SW480 (cell line): Measurements from ENCODE around the gene ZNF442.
A peak's percentile ranks its signal among the peaks of the same experiment; 100 is the strongest.
"Not testable (repeated sequence)": the region's sequence is repeated elsewhere in the genome, so short reads cannot be mapped to it uniquely, and the experiment has no call there.

Experiments
- DNase-seq: peaks from one replicate; pipeline ENCODE4 v3.0.0-alpha.2; 2016; ENCODE audit warnings: low spot score

The ZNF442 gene

DNA sequence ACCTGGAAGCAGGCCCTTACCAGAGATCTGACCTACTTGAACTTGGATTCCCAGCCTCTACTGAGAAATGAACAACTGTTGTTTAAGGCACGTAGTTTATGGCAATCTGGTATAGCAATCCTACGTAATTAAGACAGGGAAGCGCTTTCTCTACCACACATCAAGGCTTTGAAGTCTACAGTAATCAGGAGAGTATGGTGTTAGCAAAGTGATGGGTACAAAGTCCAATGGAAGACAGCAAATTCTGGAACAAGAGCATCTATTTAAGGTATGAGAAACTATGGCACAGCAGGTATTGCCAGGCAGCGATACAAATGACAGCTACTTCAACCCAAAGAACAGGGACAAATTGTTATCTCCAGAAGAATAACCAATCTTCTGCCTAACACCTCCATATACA is 35.1 kb downstream of the ZNF442 start:
- DNase-seq = peak; percentile 63

DNA sequence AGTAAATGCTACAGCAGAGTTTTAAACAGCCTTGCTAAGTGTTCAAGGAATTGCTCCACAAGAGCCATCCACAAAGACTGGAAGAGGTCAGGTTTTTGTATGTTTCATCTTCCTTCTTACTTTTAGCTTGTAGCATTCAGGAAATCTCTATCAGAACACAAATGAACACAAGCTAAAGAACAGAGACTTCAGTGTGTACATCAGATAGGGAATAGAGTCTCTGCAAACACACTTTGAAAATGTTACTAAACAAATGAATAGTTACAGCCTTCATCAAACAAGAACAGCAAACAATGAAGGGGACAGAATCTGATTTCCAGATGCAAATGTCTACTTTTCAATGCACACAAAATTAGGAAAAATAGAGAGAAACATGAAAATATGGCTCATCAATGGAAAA is 39.8 kb downstream of the ZNF442 start:
- DNase-seq = no peak

DNA sequence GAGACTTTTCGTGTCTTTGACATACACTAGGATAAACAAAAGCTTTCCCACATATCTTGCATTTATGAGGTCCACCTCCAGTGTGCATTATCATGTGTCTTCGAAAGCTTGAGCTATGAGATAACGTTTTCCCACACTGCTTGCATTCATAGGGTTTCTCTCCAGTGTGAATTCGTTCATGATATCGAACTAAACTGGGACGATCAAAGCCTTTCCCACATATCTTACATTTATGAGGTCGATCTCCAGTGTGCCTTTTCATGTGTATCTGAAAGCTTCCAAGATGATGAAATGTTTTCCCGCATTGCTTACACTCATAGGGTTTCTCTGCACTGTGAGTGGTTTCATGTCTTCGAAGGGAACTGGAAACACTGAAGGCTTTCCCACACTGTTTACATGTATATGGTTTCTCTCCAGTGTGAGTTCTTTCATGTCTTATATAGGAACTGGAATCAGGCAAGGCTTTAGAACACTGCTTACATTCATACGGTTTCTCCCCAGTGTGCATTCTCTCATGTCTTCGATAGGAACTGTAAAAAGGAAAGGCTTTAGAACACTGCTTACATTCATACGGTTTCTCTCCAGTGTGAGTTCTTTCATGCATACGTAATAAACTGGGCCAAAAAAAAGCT is 46.6 kb downstream of the ZNF442 start:
- DNase-seq = no peak

DNA sequence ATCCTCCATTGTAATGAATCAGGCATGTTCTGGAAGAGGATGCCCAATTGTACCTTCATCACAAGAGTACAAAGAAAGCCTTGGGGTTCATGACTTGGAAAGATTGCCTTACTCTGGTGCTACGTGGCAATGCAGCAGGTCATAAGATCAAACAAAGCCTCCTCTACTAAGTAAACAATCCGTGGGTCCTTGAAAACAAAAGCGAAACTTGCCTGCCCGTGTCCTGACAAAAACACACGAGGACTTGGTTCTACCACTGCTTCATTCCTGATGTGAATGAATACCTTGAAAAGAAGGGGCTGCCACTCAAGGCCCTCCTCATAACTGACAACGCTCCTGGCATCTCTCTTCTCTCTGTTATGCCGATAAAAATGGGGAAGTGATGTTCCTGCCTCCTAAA is 50.9 kb downstream of the ZNF442 start:
- DNase-seq = no peak

DNA sequence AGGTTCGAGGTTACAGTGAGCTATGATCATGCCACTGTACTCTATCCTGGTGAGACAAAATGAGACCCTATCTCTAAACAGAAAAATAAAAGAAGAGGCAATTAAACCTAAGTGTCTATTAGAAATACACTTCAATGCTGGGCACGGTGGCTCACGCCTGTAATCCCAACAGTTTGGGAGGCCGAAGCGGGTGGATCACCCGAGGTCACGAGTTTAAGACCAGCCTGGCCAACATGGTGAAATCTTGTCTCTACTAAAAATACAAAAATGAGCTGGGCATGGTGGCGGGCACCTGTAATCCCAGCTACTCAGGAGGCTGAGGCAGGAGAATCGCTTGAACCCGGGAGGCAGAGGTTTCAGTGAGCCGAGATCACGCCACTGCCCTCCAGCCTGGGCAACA is 56.6 kb downstream of the ZNF442 start:
- DNase-seq = not testable (repeated sequence)
